ENCODE results near the gene DGUOK. TPM values are rescaled to one million over a fixed set of nuclear protein-coding genes. Genes with fewer than 3 reads are reported as not detected.

DGUOK gene
- total and polyA plus RNA-seq, 2 experiments from 2014 or later, result 68.0 to 116 TPM

GRCh38 chr2:73975731-73976130 lies 49.1 kb downstream of the DGUOK start:
- H3K79me2 ChIP-seq, result no peaks in the 10 kb centered on the region
- no peaks in the 10 kb centered on the region for H3K9me3 ChIP-seq (ENCODE audit: low read depth)
- no peak overlapping the region for H2AFZ ChIP-seq
- no peak overlapping the region for H3K4me3 ChIP-seq
- DNase-seq (ENCODE audit: low spot score), result no peak
- H4K20me1 ChIP-seq (ENCODE audit: insufficient read depth, poor library complexity, severe bottlenecking), result no peaks in the 10 kb centered on the region
- TF ChIP-seq CTCF (IDR thresholded peaks at IDR 0.05; ENCODE audit: poor library complexity) (no peak), EZH2phosphoT487 (IDR thresholded peaks at IDR 0.05; ENCODE audit: low read depth, severe bottlenecking, unreplicated experiment) (no peak), EZH2 (IDR thresholded peaks at IDR 0.05; ENCODE audit: borderline replicate concordance) (no peak)
- H3K27me3 ChIP-seq, result no peaks in the 10 kb centered on the region
- no peak overlapping the region for H3K27ac ChIP-seq
- peaks cover 7% of the 10 kb centered on the region for H3K4me1 ChIP-seq (ENCODE audit: insufficient read depth)
- 93% methylated on average over 3 of the region's 3 CpGs for WGBS (ENCODE audit: low lambda C conversion rate, missing lambda C conversion rate)
- no peak overlapping the region for H3K4me2 ChIP-seq
- H3K9me2 ChIP-seq (replicated peaks; ENCODE audit: insufficient read depth), result no peaks in the 10 kb centered on the region
- H3K36me3 ChIP-seq (replicated peaks; ENCODE audit: insufficient read depth, low read depth), result no peaks in the 10 kb centered on the region

GRCh38 chr2:73976803-73977202 lies 50.1 kb downstream of the DGUOK start:
- Histone ChIP-seq H3K4me3 (no peak overlapping the region), H2AFZ (no peak overlapping the region), H3K4me2 (no peak overlapping the region), H3K27ac (no peak overlapping the region), H3K36me3 (replicated peaks; ENCODE audit: insufficient read depth, low read depth) (no peaks in the 10 kb centered on the region), H3K27me3 (no peaks in the 10 kb centered on the region), H3K4me1 (ENCODE audit: insufficient read depth) (peaks cover 15% of the 10 kb centered on the region), H3K9me3 (ENCODE audit: low read depth) (no peaks in the 10 kb centered on the region), H3K9me2 (replicated peaks; ENCODE audit: insufficient read depth) (no peaks in the 10 kb centered on the region), H3K79me2 (no peaks in the 10 kb centered on the region), H4K20me1 (ENCODE audit: insufficient read depth, poor library complexity, severe bottlenecking) (no peaks in the 10 kb centered on the region)
- WGBS (ENCODE audit: low lambda C conversion rate, missing lambda C conversion rate), result 94% methylated on average over 1 of the region's 1 CpG
- TF ChIP-seq EZH2 (IDR thresholded peaks at IDR 0.05; ENCODE audit: borderline replicate concordance) (no peak), CTCF (IDR thresholded peaks at IDR 0.05; ENCODE audit: poor library complexity) (no peak), EZH2phosphoT487 (IDR thresholded peaks at IDR 0.05; ENCODE audit: low read depth, severe bottlenecking, unreplicated experiment) (no peak)
- no peak for DNase-seq (ENCODE audit: low spot score)

DNA sequence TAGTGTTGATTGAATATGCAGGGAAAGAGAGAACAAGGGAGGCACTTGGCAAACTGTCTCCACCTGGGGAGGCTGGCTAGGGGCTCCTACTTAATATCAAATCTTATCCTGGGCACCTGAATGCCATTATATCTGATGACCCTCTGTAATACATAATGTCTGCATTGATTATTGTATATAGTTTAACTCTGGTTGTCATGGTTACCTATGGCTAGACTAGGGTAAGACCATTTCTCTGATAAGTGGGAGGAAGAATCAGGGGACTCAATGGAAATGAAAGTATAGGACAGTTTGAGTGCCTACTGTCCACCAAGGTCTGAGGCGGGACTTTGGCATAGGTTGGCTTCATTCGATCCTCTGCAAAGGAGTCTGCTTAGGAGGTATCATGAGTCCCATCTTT lies 50.8 kb downstream of the DGUOK start:
- Histone ChIP-seq H3K27ac (no peak overlapping the region), H3K27me3 (no peaks in the 10 kb centered on the region), H3K4me1 (ENCODE audit: insufficient read depth) (peaks cover 21% of the 10 kb centered on the region), H3K4me2 (no peak overlapping the region), H4K20me1 (ENCODE audit: insufficient read depth, poor library complexity, severe bottlenecking) (no peaks in the 10 kb centered on the region), H3K4me3 (no peak overlapping the region), H3K9me2 (replicated peaks; ENCODE audit: insufficient read depth) (no peaks in the 10 kb centered on the region), H3K36me3 (replicated peaks; ENCODE audit: insufficient read depth, low read depth) (no peaks in the 10 kb centered on the region), H2AFZ (no peak overlapping the region), H3K9me3 (ENCODE audit: low read depth) (no peaks in the 10 kb centered on the region), H3K79me2 (no peaks in the 10 kb centered on the region)
- WGBS (ENCODE audit: low lambda C conversion rate, missing lambda C conversion rate), result 97% methylated on average over 2 of the region's 2 CpGs
- TF ChIP-seq CTCF (IDR thresholded peaks at IDR 0.05; ENCODE audit: poor library complexity), result no peak
- no peak for DNase-seq (ENCODE audit: low spot score)

GRCh38 chr2:73979021-73979420 lies 52.3 kb downstream of the DGUOK start:
- TF ChIP-seq CTCF (IDR thresholded peaks at IDR 0.05; ENCODE audit: poor library complexity), result no peak
- TF ChIP-seq EZH2 (IDR thresholded peaks at IDR 0.05; ENCODE audit: borderline replicate concordance), result no peak
- no peak for TF ChIP-seq EZH2phosphoT487 (IDR thresholded peaks at IDR 0.05; ENCODE audit: low read depth, severe bottlenecking, unreplicated experiment)
- H3K79me2 ChIP-seq, result peaks cover 4% of the 10 kb centered on the region
- DNase-seq (ENCODE audit: low spot score), result no peak
- no peak overlapping the region for H3K4me3 ChIP-seq
- H3K4me2 ChIP-seq, result no peak overlapping the region
- 50% methylated on average over 5 of the region's 5 CpGs for WGBS (ENCODE audit: low lambda C conversion rate, missing lambda C conversion rate)
- no peaks in the 10 kb centered on the region for H3K9me3 ChIP-seq (ENCODE audit: low read depth)
- no peaks in the 10 kb centered on the region for H3K36me3 ChIP-seq (replicated peaks; ENCODE audit: insufficient read depth, low read depth)
- H3K4me1 ChIP-seq (ENCODE audit: insufficient read depth), result peaks cover 31% of the 10 kb centered on the region
- no peaks in the 10 kb centered on the region for H4K20me1 ChIP-seq (ENCODE audit: insufficient read depth, poor library complexity, severe bottlenecking)
- H3K9me2 ChIP-seq (replicated peaks; ENCODE audit: insufficient read depth), result no peaks in the 10 kb centered on the region
- H3K27ac ChIP-seq, result no peak overlapping the region
- no peak overlapping the region for H2AFZ ChIP-seq
- H3K27me3 ChIP-seq, result no peaks in the 10 kb centered on the region

All from hepatocyte (in vitro differentiated cells).